ENCODE measurements around the gene ZSCAN20.
A peak's percentile ranks its signal among the peaks of the same experiment; 100 is the strongest.

The ZSCAN20 gene

DNA sequence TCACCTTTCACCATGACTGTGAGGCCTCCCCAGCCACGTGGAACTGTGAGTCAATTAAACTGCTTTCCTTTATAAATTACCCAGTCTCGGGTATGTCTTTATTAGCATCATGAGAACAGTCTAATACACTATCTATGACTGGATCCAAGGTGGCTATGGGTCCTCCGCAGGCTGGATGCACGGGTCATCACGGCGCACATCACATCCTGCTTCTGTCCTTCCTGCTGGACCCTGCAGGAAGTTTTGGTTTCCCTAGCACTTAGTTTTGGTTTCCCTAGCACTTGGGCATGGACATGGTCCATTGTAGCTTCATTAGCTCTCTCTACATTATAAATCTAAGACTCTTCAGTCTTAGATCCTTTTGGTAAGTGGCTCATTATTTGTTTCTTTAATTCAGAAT lies 27.3 kb upstream of the ZSCAN20 start:
- DNase-seq: no peak

DNA sequence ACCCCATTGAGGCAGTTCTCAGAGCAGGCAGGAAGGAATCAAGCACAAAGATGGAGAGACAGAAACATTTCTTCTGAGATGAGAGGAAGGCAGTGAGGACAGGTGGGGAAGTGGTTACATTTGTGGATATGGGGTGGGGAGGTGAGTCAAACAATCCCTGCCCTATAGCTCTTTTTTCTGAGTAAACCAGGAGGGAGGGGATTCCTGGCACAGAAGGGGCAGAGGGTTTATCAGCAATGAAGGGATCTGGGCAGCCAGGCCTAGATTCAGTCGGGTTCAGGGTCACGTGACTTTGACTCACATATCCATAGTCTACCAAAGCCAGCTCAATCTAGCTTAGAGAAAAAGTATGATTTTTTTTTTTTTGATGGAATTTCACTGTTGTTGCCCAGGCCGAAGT lies 25.9 kb upstream of the ZSCAN20 start:
- no peak for DNase-seq

- no peak for DNase-seq
Observed at GRCh38 chr1:33454646-33455282, 17.7 kb upstream of the ZSCAN20 start.

- peak; percentile 61 to 63 for DNase-seq
Observed at GRCh38 chr1:33455539-33456501, 16.6 kb upstream of the ZSCAN20 start.

- DNase-seq: no peak
Observed at GRCh38 chr1:33456502-33456886, 16.0 kb upstream of the ZSCAN20 start.

GRCh38 chr1:33459691-33460090 lies 12.8 kb upstream of the ZSCAN20 start:
- peak; percentile 59 to 91 for DNase-seq

DNA sequence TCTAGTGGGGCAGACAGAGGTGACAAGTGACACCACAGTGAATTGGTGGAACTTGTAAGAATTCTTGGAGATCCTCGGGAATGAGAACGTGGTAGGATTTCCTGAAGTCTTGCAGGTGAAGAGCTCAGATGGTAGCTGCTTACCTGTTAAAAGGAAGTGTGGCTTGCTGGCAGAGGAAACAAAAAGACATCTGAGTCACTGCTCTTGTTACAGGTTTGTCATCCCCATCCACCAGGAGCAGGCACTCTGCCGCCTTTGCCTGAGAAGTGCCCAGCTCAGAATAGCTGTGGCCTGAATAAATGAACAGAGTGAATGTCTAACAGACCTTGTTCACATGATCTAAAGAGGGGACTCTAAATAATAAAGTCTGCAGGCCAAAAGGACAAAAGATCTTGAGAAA lies 12.3 kb upstream of the ZSCAN20 start:
- DNase-seq: no peak

DNA sequence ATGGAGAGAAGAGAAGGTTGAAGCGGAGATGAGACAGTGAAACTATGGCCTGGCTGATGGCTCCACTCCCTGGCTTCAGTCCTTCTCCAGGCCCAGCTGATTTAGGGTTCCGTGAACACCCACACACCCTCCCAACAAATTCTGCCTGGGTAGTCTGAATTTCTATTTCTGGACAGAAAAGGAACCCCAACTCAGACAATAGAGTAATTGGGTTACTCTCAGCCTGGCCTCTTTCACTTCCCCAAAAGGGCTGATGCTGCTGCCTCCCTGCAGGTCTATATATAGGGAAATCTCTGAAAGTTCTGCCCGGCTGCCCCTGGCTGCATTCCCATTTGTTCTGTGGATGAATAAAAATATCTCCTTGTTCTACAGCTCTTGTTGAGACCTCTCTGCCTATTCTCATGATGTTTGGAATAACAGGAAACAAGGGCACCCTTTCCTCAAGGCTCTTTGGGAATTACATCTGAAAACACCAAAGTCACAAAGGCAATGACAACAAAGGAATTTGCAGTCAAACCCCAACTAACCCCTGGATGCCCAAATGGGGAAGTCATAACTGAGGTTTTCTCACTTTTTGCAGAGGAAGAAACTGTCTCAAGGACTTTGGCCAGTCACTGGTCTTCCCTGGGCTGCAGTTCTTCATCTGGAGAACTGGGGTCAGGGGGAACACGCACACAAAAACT lies 11.4 kb upstream of the ZSCAN20 start:
- DNase-seq: peak; percentile 79 to 83

GRCh38 chr1:33462405-33463164 lies 9.9 kb upstream of the ZSCAN20 start:
- DNase-seq: no peak

DNA sequence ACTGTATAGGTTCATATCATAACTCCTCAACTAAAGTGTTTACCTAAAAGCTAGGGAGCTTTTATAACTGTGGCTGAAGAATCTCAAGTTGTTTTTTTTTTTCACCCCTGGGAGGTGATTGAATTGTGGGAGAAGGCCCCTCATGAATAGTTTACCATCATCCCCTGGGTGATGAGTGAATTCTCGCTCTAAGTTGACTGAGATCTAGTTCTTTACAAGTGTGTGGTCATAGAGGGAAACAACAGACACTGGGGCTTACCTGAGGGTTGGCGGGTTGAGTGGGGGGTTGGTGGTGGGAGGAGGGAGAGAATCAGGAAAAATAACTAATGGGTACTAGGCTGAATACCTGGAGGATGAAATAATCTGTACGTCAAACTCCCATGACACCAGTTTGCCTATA lies 7.9 kb upstream of the ZSCAN20 start:
- no peak for DNase-seq

DNA sequence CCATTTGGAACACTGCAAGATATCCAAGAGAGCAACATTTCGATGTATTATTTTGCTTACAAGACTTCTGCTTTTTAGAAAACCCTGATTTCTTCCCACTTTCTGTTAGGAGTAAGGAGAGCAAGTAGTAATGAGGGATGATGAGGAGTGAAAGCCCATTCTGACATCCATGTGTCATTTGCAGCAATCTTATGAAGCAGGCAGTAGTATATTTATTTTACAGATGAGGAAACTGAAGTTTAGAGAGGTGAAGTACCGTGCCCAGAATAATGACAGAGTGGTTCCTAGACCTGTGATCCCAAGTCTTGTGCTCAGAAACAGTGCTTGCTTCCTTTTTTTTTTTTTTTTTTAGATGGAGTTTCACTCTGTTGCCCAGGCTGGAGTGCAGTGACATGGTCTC lies 7.1 kb upstream of the ZSCAN20 start:
- DNase-seq: peak; percentile 11 to 30

DNA sequence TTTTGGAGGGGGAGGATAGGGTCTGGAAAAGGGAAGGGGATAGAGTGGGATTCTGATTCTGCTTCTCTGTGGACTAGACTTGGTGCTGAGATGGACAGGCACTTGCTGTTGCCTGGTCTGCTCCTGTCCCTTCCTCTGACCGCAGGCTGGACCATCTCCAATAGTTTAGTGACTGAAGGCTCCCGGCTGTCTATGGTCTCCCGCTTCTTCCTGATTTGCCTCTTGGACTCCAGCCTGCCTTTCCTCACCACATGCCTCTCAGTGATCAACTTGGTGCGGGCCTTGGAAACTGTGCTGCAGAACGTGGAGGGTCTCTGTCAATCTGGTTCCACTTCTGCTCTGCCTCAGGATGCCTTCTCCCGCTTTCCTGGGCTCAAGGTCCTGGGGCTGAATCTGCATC lies 6.3 kb upstream of the ZSCAN20 start:
- DNase-seq: no peak

GRCh38 chr1:33468011-33468410 lies 4.4 kb upstream of the ZSCAN20 start:
- DNase-seq: no peak

- DNase-seq: no peak
Observed at GRCh38 chr1:33468531-33468930, 3.9 kb upstream of the ZSCAN20 start.

- no peak for DNase-seq
Observed at GRCh38 chr1:33468967-33469366, 3.5 kb upstream of the ZSCAN20 start.

GRCh38 chr1:33469691-33470090 lies 2.8 kb upstream of the ZSCAN20 start:
- DNase-seq: no peak

GRCh38 chr1:33470495-33471012 lies 1.9 kb upstream of the ZSCAN20 start:
- DNase-seq: peak; percentile 85 to 91

DNA sequence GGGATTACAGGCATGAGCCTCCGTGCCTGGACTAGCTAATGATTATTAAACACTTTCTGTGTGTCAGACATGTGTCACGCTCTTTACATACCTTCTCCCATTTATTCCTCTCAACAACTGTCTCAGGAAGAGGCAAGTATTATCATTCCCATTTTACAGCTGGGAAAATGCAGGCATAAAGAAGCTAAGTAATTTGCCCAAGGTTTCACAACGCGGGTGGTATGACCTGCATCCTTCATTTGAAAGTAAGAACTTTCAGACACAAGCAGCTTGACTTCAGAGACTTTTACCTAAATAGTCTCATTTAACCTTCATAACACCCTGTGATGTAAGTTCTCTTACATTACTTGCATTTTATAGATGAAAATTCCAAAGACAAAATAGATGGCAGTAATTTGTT lies 1.0 kb upstream of the ZSCAN20 start:
- no peak for DNase-seq

DNA sequence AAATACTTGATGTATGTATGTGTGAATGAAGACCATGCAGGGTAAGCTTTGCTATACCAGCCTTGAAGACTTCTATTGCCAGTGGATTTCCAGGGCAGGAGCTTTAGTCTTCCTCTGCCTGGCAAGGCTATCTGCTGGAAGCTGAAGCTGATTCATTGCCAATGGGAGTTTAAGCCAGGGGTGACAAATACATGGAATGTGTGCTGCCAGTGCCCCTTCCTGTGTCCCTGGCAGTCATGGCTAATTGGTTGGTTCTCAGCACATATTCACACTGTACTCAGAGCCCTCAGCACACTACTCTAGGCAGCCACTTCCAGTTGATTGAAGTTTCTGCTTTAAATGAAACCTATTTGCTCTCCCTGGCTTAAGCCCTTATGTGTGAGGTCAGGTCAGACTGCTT lies 1.5 kb downstream of the ZSCAN20 start:
- DNase-seq: no peak

DNA sequence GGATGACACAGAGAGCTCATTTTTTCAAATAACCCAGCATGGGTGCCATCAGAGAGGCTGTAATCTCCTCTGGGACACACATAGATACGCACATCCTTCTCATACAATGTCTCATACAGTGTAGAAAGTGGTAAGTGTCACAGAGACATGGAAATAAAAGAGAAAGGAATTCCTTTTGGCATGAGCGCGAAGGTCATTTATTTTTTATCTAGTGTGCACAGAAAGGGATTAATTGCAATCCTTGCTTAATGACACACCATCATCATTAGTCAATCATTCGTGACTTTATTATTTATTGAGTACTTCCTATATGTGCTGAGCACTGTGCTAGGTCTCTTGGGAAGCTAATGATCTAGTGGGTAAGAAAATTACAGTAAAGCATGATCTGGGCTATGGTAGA lies 5.0 kb downstream of the ZSCAN20 start:
- no peak for DNase-seq

- DNase-seq: no peak
Observed at GRCh38 chr1:33482412-33482811, 10.0 kb downstream of the ZSCAN20 start.

DNA sequence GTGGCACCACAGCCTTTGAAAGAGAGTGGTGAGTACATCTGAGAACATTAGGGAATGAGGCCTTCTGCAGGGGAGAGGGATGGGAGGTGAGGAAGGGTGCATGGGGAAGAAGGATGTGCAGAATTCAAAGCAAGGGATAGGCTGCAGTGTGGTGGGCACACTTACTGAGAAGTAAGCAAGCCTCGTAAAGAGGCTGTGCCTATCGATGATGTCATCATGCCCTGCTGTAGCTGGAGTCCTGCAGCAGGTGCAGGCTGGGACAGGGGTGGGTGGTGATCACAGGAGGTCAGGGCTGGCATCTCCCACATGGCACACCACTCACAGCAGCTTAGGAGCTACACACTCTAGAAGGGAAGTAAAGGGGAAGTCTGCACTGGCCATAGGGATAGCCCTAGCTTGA lies 16.2 kb downstream of the ZSCAN20 start:
- no peak for DNase-seq

DNA sequence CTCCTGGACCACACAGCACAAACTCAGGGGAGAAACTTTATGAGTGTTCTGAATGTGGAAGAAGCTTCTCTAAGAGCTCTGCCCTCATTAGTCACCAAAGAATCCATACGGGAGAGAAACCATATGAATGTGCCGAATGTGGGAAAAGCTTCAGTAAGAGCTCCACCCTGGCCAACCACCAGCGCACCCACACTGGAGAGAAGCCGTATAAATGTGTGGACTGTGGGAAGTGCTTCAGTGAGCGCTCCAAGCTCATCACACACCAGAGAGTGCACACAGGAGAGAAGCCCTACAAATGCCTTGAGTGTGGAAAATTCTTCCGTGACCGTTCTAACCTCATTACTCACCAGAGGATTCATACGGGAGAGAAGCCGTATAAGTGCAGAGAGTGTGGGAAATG lies 22.5 kb downstream of the ZSCAN20 start:
- DNase-seq: no peak

All from inflammatory macrophage treated with lipopolysaccharide for 1 hour (primary cell).